Fibroblast of villous mesenchyme (primary cell): Measurements from ENCODE around the gene TIMM23. TPM values are rescaled to one million over a fixed set of nuclear protein-coding genes. Genes with fewer than 3 reads are reported as not detected.

Source experiments
- DNase-seq: peaks from one replicate; pipeline ENCODE4 v3.0.0-alpha.2; 2010; ENCODE audit warnings: low read depth
- H3K4me3 ChIP-seq: 2 replicates; pipeline ENCODE4 v1.5.1; 2011; ENCODE audit warnings: low read depth, mild to moderate bottlenecking, low read length
- CTCF ChIP-seq: IDR thresholded peaks from 2 replicates; pipeline ENCODE4 v1.5.1; 2012; ENCODE audit warnings: low read depth, mild to moderate bottlenecking, low read length; ENCODE audit not compliant: insufficient read depth
- total RNA-seq: library from RNA; depleted of rRNA; stranded (reverse); fragments of >200 nt; gene quantifications from 2 replicates; pipeline ENCODE4 v1.2.3, GENCODE V29; 2012

Gene TIMM23
- total RNA-seq, 1 donor, result 79.5 TPM

- no peak overlapping the region for H3K4me3 ChIP-seq
- no peak for TF ChIP-seq CTCF
- DNase-seq, result no peak
Observed at GRCh38 chr10:46019569-46020343, 47.5 kb downstream of the TIMM23 start.

- DNase-seq, result no peak
- no peak overlapping the region for H3K4me3 ChIP-seq
- no peak for TF ChIP-seq CTCF
Observed at GRCh38 chr10:46020344-46020657, 48.0 kb downstream of the TIMM23 start.

GRCh38 chr10:46022978-46023702, 50.9 kb downstream of the TIMM23 start:
- peak overlapping the region; percentile 73 for H3K4me3 ChIP-seq
- peak; percentile 97 for DNase-seq
- TF ChIP-seq CTCF, result peak; percentile 32

- TF ChIP-seq CTCF, result no peak
- DNase-seq, result no peak
- no peak overlapping the region for H3K4me3 ChIP-seq
Observed at GRCh38 chr10:46024948-46025347, 52.7 kb downstream of the TIMM23 start.

- no peak for DNase-seq
- TF ChIP-seq CTCF, result no peak
Observed at GRCh38 chr10:46025406-46025805, 53.1 kb downstream of the TIMM23 start.

GRCh38 chr10:46026106-46026505, 53.8 kb downstream of the TIMM23 start:
- TF ChIP-seq CTCF, result no peak
- DNase-seq, result no peak
- no peak overlapping the region for H3K4me3 ChIP-seq

More at GRCh38 chr10:46025406-46025805, 53.1 kb downstream of the TIMM23 start:
- no peak overlapping the region for H3K4me3 ChIP-seq
